Eye (tissue), 1 donor: Measurements from ENCODE around the gene PLAGL1.
"Not testable (repeated sequence)": the region's sequence is repeated elsewhere in the genome, so short reads cannot be mapped to it uniquely, and the experiment has no call there.

ENCODE experiments used
- DNase-seq: peaks from one replicate; pipeline ENCODE4 v3.0.0-alpha.2; 2015

PLAGL1 gene, protein sequence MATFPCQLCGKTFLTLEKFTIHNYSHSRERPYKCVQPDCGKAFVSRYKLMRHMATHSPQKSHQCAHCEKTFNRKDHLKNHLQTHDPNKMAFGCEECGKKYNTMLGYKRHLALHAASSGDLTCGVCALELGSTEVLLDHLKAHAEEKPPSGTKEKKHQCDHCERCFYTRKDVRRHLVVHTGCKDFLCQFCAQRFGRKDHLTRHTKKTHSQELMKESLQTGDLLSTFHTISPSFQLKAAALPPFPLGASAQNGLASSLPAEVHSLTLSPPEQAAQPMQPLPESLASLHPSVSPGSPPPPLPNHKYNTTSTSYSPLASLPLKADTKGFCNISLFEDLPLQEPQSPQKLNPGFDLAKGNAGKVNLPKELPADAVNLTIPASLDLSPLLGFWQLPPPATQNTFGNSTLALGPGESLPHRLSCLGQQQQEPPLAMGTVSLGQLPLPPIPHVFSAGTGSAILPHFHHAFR

DNA sequence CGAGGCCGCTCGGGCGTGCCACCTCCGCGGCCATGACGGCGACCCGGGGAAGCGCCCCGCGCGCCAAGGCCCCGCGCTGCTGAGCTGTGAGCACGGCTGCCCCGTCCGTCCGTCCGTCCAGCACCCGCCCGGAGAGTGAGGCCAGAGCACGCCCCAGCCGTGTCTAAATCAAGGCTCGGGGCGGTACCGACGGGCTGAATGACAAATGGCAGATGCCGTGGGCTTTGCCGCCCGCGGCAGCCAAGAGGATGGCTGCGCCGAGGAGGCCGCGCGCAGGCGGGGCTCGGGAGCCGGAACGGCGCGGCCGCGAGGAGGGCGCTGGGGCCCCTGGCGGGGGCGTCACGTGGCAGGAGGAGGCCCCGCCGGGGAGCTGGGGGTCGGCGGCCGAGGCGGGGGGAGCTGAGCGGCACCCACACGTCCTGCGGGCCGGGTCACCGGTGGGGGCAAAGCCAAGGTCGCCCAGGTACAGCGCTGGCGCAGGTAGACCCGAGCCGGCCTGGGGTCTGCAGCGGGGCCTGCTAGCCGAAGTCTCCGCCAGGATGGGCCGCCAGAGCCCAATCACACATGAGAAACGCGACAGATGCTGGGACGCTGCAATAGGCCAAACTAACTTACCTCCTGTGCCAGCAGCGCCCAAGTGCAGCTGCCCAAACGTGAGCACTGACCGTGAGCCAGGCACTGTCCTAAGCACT, at the start of gene PLAGL1:
PLAGL1 (minus strand) TSS at position 140 of the 692 bp plus-strand sequence. CDS start 60,123 bp downstream, outside the sequence.
- peak; percentile 75 for DNase-seq

GRCh38 chr6:144055121-144055931, 47.3 kb upstream of the PLAGL1 start:
- DNase-seq: no peak

GRCh38 chr6:144053601-144054000, 45.5 kb upstream of the PLAGL1 start:
- DNase-seq: no peak

GRCh38 chr6:144052488-144052887, 44.4 kb upstream of the PLAGL1 start:
- no peak for DNase-seq

DNA sequence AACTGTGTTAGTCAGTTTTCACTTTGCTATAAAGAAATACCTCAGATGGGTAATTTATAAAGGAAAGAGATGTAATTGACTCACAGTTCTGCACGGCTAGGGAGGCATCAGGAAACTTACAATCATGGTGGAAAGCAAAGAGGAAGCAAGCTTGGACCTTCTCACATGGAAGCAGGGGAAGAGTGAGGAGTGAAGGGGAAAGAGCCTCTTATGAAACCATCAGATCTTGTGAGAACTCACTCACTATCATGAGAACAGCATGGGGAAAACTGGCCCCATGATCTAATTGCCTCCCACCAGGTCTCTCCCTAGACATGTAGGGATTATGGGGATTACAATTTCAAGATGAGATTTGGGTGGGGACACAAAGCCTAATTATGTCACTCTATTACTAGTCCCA, 41.3 kb upstream of the PLAGL1 start:
- DNase-seq: no peak

DNA sequence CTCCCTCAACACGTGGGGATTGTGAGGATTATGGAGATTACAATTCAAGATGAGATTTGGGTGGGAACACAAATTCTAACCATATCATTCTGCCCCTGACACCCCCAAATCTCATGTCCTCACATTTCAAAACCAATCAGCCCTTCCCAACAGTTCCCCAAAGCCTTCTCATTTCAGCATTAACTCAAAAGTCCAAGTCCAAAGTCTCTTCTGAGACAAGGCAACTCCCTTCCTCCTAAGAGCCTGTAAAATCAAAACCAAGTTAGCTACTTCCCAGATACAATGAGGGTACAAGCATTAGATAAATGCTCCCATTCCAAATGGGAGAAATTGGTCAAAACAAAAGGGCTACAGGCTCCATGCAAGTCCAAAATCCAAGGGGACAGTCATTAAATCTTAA, 39.6 kb upstream of the PLAGL1 start:
- no peak for DNase-seq

GRCh38 chr6:144046672-144047071, 38.6 kb upstream of the PLAGL1 start:
- not testable (repeated sequence) for DNase-seq

DNA sequence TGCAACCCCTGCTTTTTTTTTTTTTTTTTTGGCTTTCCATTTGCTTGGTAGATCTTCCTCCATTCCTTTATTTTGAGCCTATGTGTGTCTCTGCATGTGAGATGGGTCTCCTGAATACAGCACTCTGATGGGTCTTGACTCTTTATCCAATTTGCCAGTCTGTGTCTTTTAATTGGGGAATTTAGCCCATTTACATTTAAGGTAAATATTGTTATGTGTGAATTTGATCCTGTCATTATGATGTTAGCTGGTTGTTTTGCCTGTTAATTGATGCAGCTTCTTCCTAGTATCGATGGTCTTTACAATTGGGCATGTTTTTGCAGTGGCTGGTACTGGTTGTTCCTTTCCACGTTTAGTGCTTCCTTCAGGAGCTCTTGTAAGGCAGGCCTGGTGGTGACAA, 36.9 kb upstream of the PLAGL1 start:
- DNase-seq: not testable (repeated sequence)

GRCh38 chr6:144036835-144037195, 28.8 kb upstream of the PLAGL1 start:
- DNase-seq: no peak

- DNase-seq: peak; percentile 74
Measured at GRCh38 chr6:144036064-144036834, 28.2 kb upstream of the PLAGL1 start.

DNA sequence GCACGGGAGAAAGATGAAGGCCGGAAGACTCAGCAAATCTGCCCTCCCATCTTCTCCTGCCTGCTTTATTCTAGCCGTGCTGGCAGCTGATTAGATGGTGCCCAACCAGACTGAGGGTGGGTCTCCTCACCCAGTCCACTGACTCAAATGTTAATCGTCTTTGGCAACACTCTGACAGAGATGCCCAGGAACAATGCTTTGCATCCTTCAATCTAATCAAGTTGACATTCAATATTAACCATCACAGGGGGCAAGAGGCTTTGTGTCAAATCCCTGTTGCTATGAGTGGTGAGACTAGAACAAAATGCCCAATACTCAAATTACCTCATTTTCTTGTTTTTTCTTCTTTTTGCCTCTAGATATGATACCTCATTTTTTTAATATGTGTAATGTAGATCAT, 27.4 kb upstream of the PLAGL1 start:
- peak; percentile 79 for DNase-seq

GRCh38 chr6:144033816-144034735, 26.0 kb upstream of the PLAGL1 start:
- no peak for DNase-seq

- no peak for DNase-seq
Measured at GRCh38 chr6:144029452-144029851, 21.4 kb upstream of the PLAGL1 start.

GRCh38 chr6:144027932-144028587, 20.0 kb upstream of the PLAGL1 start:
- no peak for DNase-seq

DNA sequence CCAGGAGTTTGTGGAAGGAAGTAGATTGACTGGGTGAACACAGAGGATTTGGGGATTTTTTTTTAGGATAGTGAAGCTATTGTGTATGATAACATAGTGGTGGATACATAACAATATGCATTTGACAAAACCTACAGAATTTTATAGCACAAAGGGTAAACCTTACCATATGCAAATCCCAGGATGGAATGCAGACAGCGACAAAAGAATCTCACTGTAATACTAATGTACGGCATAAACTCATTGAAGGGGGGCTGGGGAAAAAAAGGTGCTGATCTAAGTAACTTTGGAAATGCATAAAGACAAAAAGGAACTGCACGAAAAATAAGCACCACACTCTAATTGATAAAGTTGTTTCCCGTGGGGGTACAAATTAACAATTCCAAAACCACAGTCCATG, 15.2 kb upstream of the PLAGL1 start:
- DNase-seq: no peak

DNA sequence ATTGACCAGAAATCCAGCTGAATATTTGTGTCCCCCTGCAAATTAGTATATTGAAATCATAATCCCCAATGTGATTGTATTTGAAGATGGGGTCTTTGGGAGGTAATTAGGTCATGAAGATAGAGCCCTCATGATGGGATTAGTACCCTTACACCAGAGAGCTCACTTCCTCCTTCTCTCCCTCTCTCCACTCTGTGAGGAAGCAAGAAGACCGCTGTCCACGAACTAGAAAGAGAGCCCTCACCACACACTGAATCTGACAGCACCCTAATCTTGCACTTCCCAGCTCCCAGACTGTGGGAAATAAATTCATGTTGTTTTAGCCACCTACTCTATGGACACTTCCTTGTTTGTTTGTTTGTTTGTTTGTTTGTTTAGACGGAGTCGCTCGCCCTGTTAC, 11.9 kb upstream of the PLAGL1 start:
- no peak for DNase-seq

GRCh38 chr6:144017166-144018094, 9.4 kb upstream of the PLAGL1 start:
- no peak for DNase-seq

DNA sequence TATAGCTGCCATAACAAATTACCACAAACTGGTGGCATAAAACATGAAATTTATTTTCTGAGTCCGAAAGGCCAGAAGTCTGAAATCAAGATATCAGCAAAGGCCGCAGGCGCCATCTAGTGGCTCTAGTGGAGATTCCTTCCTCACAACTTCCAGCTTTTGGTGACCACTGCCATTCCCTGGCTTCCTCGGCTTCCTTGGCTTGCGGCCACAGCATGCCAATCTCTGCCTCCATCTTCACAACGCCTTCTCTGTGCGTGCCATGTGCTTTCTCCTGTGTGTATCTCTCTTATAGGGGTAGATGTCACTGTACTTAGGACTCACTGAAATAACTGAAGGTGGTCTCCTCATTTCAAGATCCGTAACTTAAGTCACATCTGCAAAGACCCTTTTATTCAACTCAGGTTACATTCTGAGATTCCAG, 5.4 kb upstream of the PLAGL1 start:
- DNase-seq: peak; percentile 93

- DNase-seq: no peak
Measured at GRCh38 chr6:144012534-144012933, 4.5 kb upstream of the PLAGL1 start.

- not testable (repeated sequence) for DNase-seq
Measured at GRCh38 chr6:144009628-144010027, 1.6 kb upstream of the PLAGL1 start.
